HEK293 (cell line): ENCODE measurements around the gene BATF3.

ENCODE experiments used
- HOXA7 ChIP-seq: sonication (generic); formaldehyde crosslinking; IDR thresholded peaks from 2 replicates; pipeline ENCODE4 v1.8.1; 2022; ENCODE audit warnings: missing genetic modification reagents, borderline replicate concordance
- MEIS1 ChIP-seq: sonication (generic); formaldehyde crosslinking; IDR thresholded peaks from 2 replicates; pipeline ENCODE4 v1.8.1; 2022; ENCODE audit warnings: missing genetic modification reagents, mild to moderate bottlenecking, borderline replicate concordance
- ZNF324 ChIP-seq: fragments of 450-650 bp; formaldehyde crosslinking; IDR thresholded peaks from 2 replicates; pipeline ENCODE4 v1.5.1; 2016; ENCODE audit warnings: missing biosample characterization, missing genetic modification characterization
- ZNF555 ChIP-seq: fragments of 450-650 bp; formaldehyde crosslinking; conservative IDR thresholded peaks from 2 replicates; pipeline ENCODE4 v1.5.1; 2017; ENCODE audit warnings: missing biosample characterization, mild to moderate bottlenecking, missing genetic modification characterization, inconsistent platforms
- ZNF792 ChIP-seq: fragments of 450-650 bp; formaldehyde crosslinking; IDR thresholded peaks from 2 replicates; pipeline ENCODE4 v1.5.1; 2016; ENCODE audit warnings: missing biosample characterization, missing genetic modification characterization

- TF ChIP-seq ZNF555 (tag by site-specific recombination): no peak
- TF ChIP-seq ZNF324 (tag by site-specific recombination): no peak
- no peak for TF ChIP-seq MEIS1 (CRISPR knock-in tag)
- TF ChIP-seq HOXA7 (CRISPR knock-in tag): no peak
- TF ChIP-seq ZNF792: no peak
These were observed 54.6 kb downstream of the BATF3 start for GRCh38 chr1:212644866-212645545.
